Fibroblast of pulmonary artery (primary cell): ENCODE results near the gene TLL2.

Experiments
- DNase-seq: peaks from one replicate; pipeline ENCODE4 v3.0.0-alpha.2; 2010; ENCODE audit warnings: low read depth
- H3K4me3 ChIP-seq: replicated peaks from 2 replicates; pipeline ENCODE4 v1.5.1; 2011; ENCODE audit warnings: low read depth, mild to moderate bottlenecking, control low read depth, low read length, moderate library complexity
- CTCF ChIP-seq: IDR thresholded peaks from 2 replicates; pipeline ENCODE4 v1.5.1; 2011; ENCODE audit warnings: mild to moderate bottlenecking, control low read depth, low read length, inconsistent platforms; ENCODE audit errors: missing control alignments

TLL2 gene

DNA sequence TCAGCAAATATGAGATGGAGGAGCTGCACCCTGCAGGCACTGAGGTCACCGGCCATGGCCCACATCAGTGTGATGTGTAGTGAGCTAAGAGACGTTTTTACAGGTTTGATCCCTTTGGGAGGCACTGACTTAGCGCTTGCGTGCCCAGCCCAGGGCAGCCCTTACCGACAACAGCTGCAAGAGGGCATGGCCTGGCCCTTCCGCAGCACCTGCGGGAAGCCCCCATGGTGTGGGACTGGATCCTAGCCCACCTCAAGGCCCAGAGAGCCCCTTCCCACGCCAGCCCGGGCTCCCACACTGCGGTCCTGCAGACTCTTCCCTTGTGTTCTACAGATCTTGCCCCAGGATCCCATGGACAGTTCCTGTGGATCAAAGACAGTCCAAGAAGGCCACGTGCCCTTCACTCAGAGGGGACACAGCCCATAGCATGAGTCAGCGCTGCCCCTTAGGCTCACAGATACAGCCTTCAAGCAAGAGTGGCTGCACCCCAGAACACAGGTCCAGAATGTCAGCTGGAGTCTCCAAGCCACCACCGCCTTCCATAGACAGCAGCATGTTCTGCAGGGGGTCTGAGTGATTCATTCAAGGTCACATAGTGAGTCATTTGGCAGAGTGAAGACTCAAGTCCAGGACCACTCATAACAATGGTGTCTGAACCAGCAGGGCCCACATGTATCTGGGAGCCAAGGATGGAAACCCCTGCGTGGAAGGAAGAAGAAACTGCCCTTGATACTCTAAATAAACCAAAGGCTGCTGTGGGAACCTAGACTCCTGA is 25.4 kb downstream of the TLL2 start:
- H3K4me3 ChIP-seq, result no peak overlapping the region
- DNase-seq, result no peak
- TF ChIP-seq CTCF, result no peak

DNA sequence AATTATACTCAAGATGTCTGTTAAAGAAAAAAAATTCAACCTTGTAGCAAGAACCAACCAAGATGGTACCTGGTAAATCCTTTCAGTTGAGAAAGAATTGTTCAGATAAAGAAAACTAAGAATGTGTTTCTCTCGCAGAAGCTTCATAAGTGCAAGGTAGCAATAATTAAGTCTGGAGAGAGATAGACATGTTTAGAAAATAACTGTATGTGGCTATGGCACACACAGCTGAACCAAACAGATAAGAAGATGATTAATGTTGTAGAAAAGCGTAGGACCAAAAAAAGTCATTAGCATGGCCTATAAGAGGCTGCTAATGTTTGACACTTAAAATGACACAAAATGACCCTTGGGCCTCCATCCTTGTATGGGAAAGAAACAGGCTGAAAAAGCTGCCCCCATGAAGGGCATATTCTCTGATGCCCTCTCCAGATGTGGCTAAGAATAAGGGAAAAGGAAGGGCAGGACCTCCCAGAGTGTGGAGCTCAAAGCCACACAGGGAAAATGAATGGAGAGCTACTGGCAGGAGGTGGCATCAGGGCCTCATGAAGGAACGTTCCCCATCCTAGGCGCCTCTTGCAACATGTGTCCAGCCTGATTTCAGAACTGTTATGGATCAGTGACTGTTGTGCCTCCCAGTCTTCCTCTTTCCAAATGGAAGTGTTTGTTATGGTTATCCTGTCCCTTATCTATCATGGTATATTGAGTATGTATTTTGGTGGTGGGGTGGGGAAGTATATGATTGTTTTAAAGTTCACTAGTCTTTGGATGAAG is 30.7 kb downstream of the TLL2 start:
- no peak overlapping the region for H3K4me3 ChIP-seq
- TF ChIP-seq CTCF, result no peak
- no peak for DNase-seq

DNA sequence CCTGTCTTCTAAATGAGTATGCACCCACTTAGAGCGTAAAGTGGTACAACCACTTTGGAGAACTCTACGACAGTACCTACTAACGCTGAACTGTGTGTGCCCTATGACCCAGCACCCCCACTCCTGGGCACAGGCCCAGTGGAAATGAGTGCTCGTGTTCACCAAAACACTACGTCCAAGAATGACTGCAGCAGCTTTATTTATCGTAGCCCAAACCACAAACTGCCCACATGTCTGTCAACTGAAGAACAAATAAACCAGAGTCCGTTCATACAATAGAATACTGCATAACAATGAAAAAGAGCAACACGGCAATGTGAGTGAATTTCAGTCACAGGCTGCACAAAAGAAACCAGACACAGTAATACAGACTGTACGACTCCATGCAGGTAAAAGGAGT is 35.4 kb downstream of the TLL2 start:
- TF ChIP-seq CTCF, result no peak
- no peak for DNase-seq
- H3K4me3 ChIP-seq, result no peak overlapping the region

GRCh38 chr10:96473866-96474265 is 39.9 kb downstream of the TLL2 start:
- H3K4me3 ChIP-seq, result no peak overlapping the region
- no peak for TF ChIP-seq CTCF
- no peak for DNase-seq

- peak; percentile 58 for TF ChIP-seq CTCF
- no peak overlapping the region for H3K4me3 ChIP-seq
- peak; percentile 35 for DNase-seq
Measured at GRCh38 chr10:96470116-96470743, 43.5 kb downstream of the TLL2 start.

GRCh38 chr10:96468845-96469244 is 44.9 kb downstream of the TLL2 start:
- no peak for DNase-seq
- no peak for TF ChIP-seq CTCF

More at GRCh38 chr10:96468845-96469244, 44.9 kb downstream of the TLL2 start:
- H3K4me3 ChIP-seq, result no peak overlapping the region
